Neuronal stem cell (in vitro differentiated cells): ENCODE results near the gene SCAMP3.
A peak's percentile ranks its signal among the peaks of the same experiment; 100 is the strongest.

Source experiments
- DNase-seq: peaks from one replicate; pipeline ENCODE4 v3.0.0-alpha.2; 2013; ENCODE audit warnings: low spot score
- H2AFZ ChIP-seq: one replicate; pipeline ENCODE4 v1.6.1; 2013; ENCODE audit warnings: mild to moderate bottlenecking, low read length, inconsistent platforms
- H2AK5ac ChIP-seq: 2 replicates; pipeline ENCODE4 v1.6.1; 2013; ENCODE audit warnings: low read depth, mild to moderate bottlenecking, inconsistent platforms, low read length, moderate library complexity, mixed read lengths
- H2BK120ac ChIP-seq: 2 replicates; pipeline ENCODE4 v1.6.1; 2013; ENCODE audit warnings: low read depth, mild to moderate bottlenecking, inconsistent platforms, low read length, moderate library complexity, mixed read lengths
- H2BK12ac ChIP-seq: one replicate; pipeline ENCODE4 v1.6.1; 2013; ENCODE audit warnings: low read length, inconsistent platforms
- H2BK15ac ChIP-seq: 2 replicates; pipeline ENCODE4 v1.6.1; 2013; ENCODE audit warnings: mild to moderate bottlenecking, low read length, inconsistent platforms, mixed read lengths
- H2BK5ac ChIP-seq: one replicate; pipeline ENCODE4 v1.6.1; 2013; ENCODE audit warnings: inconsistent platforms, mild to moderate bottlenecking, low read length, moderate library complexity
- H3K14ac ChIP-seq: one replicate; pipeline ENCODE4 v1.6.1; 2013; ENCODE audit warnings: low read length, inconsistent platforms
- H3K18ac ChIP-seq: 2 replicates; pipeline ENCODE4 v1.6.1; 2013; ENCODE audit warnings: low read length, inconsistent platforms
- H3K23ac ChIP-seq: 2 replicates; pipeline ENCODE4 v1.6.1; 2013; ENCODE audit warnings: low read depth, mild to moderate bottlenecking, mixed read lengths, low read length, inconsistent platforms; ENCODE audit not compliant: poor library complexity
- H3K27ac ChIP-seq: replicated peaks from 3 replicates; pipeline ENCODE4 v1.5.1; 2013; ENCODE audit warnings: low read length, inconsistent platforms
- H3K27me3 ChIP-seq, 3 experiments: 2 replicates each; pipeline ENCODE4 v1.6.1; 2013; ENCODE audit warnings: low read length in 3 of 3, mild to moderate bottlenecking in 2 of 3, inconsistent platforms in 1 of 3, low read depth in 1 of 3, mixed read lengths in 1 of 3, moderate library complexity in 1 of 3; ENCODE audit not compliant: control insufficient read depth in 3 of 3, insufficient read depth in 3 of 3
- H3K36me3 ChIP-seq, 2 donors: replicated peaks in 1 of 2; 2 replicates each; pipeline ENCODE4 v1.6.1; 2013; ENCODE audit warnings: low read length in 2 of 2; ENCODE audit not compliant: control insufficient read depth in 2 of 2, insufficient read depth in 2 of 2
- H3K4ac ChIP-seq: 2 replicates; pipeline ENCODE4 v1.6.1; 2013; ENCODE audit warnings: inconsistent platforms, mild to moderate bottlenecking, low read length, moderate library complexity
- H3K4me1 ChIP-seq, 2 donors: 1 replicate in 1 of 2; 2 replicates in 1 of 2; pipeline ENCODE4 v1.6.1; 2013; ENCODE audit warnings: low read length in 2 of 2, low read depth in 1 of 2; ENCODE audit not compliant: control insufficient read depth in 2 of 2, insufficient read depth in 1 of 2
- H3K4me2 ChIP-seq: one replicate; pipeline ENCODE4 v1.6.1; 2013; ENCODE audit warnings: mild to moderate bottlenecking, low read length, inconsistent platforms; ENCODE audit not compliant: insufficient read depth, poor library complexity, severe bottlenecking
- H3K4me3 ChIP-seq, 2 donors: 2 replicates each; pipeline ENCODE4 v1.5.1; 2013; ENCODE audit warnings: low read length in 2 of 2, mild to moderate bottlenecking in 2 of 2, inconsistent platforms in 1 of 2, moderate library complexity in 1 of 2
- H3K79me1 ChIP-seq: one replicate; pipeline ENCODE4 v1.6.1; 2013; ENCODE audit warnings: low read depth, mild to moderate bottlenecking, inconsistent platforms, low read length, moderate library complexity
- H3K9ac ChIP-seq: one replicate; pipeline ENCODE4 v1.6.1; 2013; ENCODE audit warnings: mild to moderate bottlenecking, low read depth, low read length, inconsistent platforms; ENCODE audit not compliant: poor library complexity
- H3K9me3 ChIP-seq, 2 donors: replicated peaks in 1 of 2; 2 replicates each; pipeline versions ENCODE3 to v1.6.1; 2013; ENCODE audit warnings: low read length in 2 of 2, mild to moderate bottlenecking in 2 of 2, inconsistent platforms in 1 of 2, low read depth in 1 of 2, mixed read lengths in 1 of 2, moderate library complexity in 1 of 2; ENCODE audit not compliant: control insufficient read depth in 2 of 2, insufficient read depth in 1 of 2
- H4K8ac ChIP-seq: one replicate; pipeline ENCODE4 v1.6.1; 2013; ENCODE audit warnings: low read depth, mild to moderate bottlenecking, inconsistent platforms, low read length, moderate library complexity
- H4K91ac ChIP-seq: one replicate; pipeline ENCODE4 v1.6.1; 2013; ENCODE audit warnings: low read length, low read depth, mild to moderate bottlenecking, inconsistent platforms; ENCODE audit not compliant: poor library complexity
- WGBS, 2 donors: extraction: QIAGEN DNeasy Blood & Tissue Kit; methylation state at CpG; one replicate each; pipeline ENCODE4 v1.1.7; 2013; ENCODE audit warnings: missing lambda C conversion rate in 2 of 2, mixed read lengths in 1 of 2; ENCODE audit not compliant: insufficient read length in 2 of 2, insufficient replicate concordance in 1 of 2; ENCODE audit errors: extremely low coverage in 2 of 2; 5-methylcytosine and 5-hydroxymethylcytosine counted together

The SCAMP3 gene

GRCh38 chr1:155295942-155296267, 33.7 kb upstream of the SCAMP3 start:
- Histone ChIP-seq H3K4me2 (no peak overlapping the region), H3K27me3 (peaks cover 3 to 41% (median 24%) of the 10 kb centered on the region in 3 experiments), H3K23ac (no peak overlapping the region), H3K36me3 (no peaks in the 10 kb centered on the region), H3K4me1 (peaks cover 2 to 3% of the 10 kb centered on the region in 2 donors), H3K79me1 (no peaks in the 10 kb centered on the region), H4K91ac (no peak overlapping the region), H2BK120ac (peak overlapping the region; percentile 14), H4K8ac (no peak overlapping the region), H2BK12ac (no peak overlapping the region), H2BK5ac (no peak overlapping the region), H2AK5ac (peak overlapping the region; percentile 3), H3K9me3 (peaks cover 0 to 15% of the 10 kb centered on the region in 2 donors), H3K18ac (no peak overlapping the region), H3K4me3 (peak overlapping the region in 1 of 2 donors; percentile 15), H2AFZ (peak overlapping the region; percentile 71), H2BK15ac (no peak overlapping the region), H3K9ac (no peak overlapping the region), H3K27ac (no peak overlapping the region), H3K14ac (no peak overlapping the region), H3K4ac (no peak overlapping the region)
- no CpG with 5 or more reads among the region's 7 CpGs for WGBS, 2 donors
- DNase-seq = no peak

- Histone ChIP-seq H2BK120ac (peak overlapping the region; percentile 14), H3K23ac (peak overlapping the region; percentile 46), H4K8ac (no peak overlapping the region), H3K18ac (peak overlapping the region; percentile 81), H2BK12ac (no peak overlapping the region), H3K36me3 (no peaks in the 10 kb centered on the region), H3K4ac (no peak overlapping the region), H3K9me3 (peaks cover 0 to 15% of the 10 kb centered on the region in 2 donors), H3K4me1 (peaks cover 2 to 3% of the 10 kb centered on the region in 2 donors), H2BK5ac (peak overlapping the region; percentile 11), H3K9ac (peak overlapping the region; percentile 55), H3K14ac (no peak overlapping the region), H3K27me3 (peaks cover 3 to 41% (median 24%) of the 10 kb centered on the region in 3 experiments), H3K79me1 (no peaks in the 10 kb centered on the region), H2AK5ac (peak overlapping the region; percentile 78), H4K91ac (no peak overlapping the region), H3K4me2 (peak overlapping the region; percentile 35), H3K4me3 (peak overlapping the region in 1 of 2 donors; percentile 55), H3K27ac (no peak overlapping the region), H2AFZ (peak overlapping the region; percentile 71), H2BK15ac (peak overlapping the region; percentile 2)
- no CpG with 5 or more reads among the region's 47 CpGs for WGBS, 2 donors
- DNase-seq = no peak
Observed at GRCh38 chr1:155295183-155295941, 33.2 kb upstream of the SCAMP3 start.

GRCh38 chr1:155294520-155295182, 32.5 kb upstream of the SCAMP3 start:
- H2BK12ac ChIP-seq = no peak overlapping the region
- no peak overlapping the region for H2BK120ac ChIP-seq
- H3K23ac ChIP-seq = peak overlapping the region; percentile 46
- H2BK5ac ChIP-seq = no peak overlapping the region
- H4K8ac ChIP-seq = no peak overlapping the region
- H2AK5ac ChIP-seq = peak overlapping the region; percentile 78
- peak overlapping the region; percentile 52 for H3K18ac ChIP-seq
- peak overlapping the region; percentile 71 for H2AFZ ChIP-seq
- H3K9ac ChIP-seq = peak overlapping the region; percentile 71
- no peak for DNase-seq
- no peak overlapping the region for H3K14ac ChIP-seq
- H3K27ac ChIP-seq = no peak overlapping the region
- no peak overlapping the region for H3K4ac ChIP-seq
- peaks cover 3 to 41% (median 24%) of the 10 kb centered on the region in 3 experiments for H3K27me3 ChIP-seq
- H4K91ac ChIP-seq = no peak overlapping the region
- no CpG with 5 or more reads among the region's 46 CpGs for WGBS, 2 donors
- peaks cover 2 to 3% of the 10 kb centered on the region in 2 donors for H3K4me1 ChIP-seq
- H3K36me3 ChIP-seq = peaks cover 0 to 4% of the 10 kb centered on the region in 2 donors
- peak overlapping the region; percentile 35 for H3K4me2 ChIP-seq
- no peak overlapping the region for H3K4me3 ChIP-seq
- peaks cover 0 to 15% of the 10 kb centered on the region in 2 donors for H3K9me3 ChIP-seq
- no peaks in the 10 kb centered on the region for H3K79me1 ChIP-seq
- H2BK15ac ChIP-seq = peak overlapping the region; percentile 2

GRCh38 chr1:155293086-155293749, 31.1 kb upstream of the SCAMP3 start:
- Histone ChIP-seq H3K9me3 (peaks cover 0 to 15% of the 10 kb centered on the region in 2 donors), H3K18ac (no peak overlapping the region), H3K79me1 (no peaks in the 10 kb centered on the region), H3K23ac (peak overlapping the region; percentile 27), H3K4me1 (peaks cover 2 to 3% of the 10 kb centered on the region in 2 donors), H3K14ac (no peak overlapping the region), H2AK5ac (no peak overlapping the region), H3K4me2 (no peak overlapping the region), H3K36me3 (peaks cover 0 to 18% of the 10 kb centered on the region in 2 donors), H2BK12ac (peak overlapping the region; percentile 80), H3K9ac (no peak overlapping the region), H4K8ac (no peak overlapping the region), H2BK120ac (no peak overlapping the region), H3K27ac (no peak overlapping the region), H4K91ac (no peak overlapping the region), H3K27me3 (peaks cover 3 to 41% (median 24%) of the 10 kb centered on the region in 3 experiments), H3K4ac (no peak overlapping the region), H2BK5ac (no peak overlapping the region), H2BK15ac (no peak overlapping the region), H2AFZ (no peak overlapping the region), H3K4me3 (no peak overlapping the region)
- DNase-seq = no peak
- WGBS, 2 donors = no CpG with 5 or more reads among the region's 17 CpGs
